ENCODE measurements around the gene MS4A10.

Gene MS4A10

DNA sequence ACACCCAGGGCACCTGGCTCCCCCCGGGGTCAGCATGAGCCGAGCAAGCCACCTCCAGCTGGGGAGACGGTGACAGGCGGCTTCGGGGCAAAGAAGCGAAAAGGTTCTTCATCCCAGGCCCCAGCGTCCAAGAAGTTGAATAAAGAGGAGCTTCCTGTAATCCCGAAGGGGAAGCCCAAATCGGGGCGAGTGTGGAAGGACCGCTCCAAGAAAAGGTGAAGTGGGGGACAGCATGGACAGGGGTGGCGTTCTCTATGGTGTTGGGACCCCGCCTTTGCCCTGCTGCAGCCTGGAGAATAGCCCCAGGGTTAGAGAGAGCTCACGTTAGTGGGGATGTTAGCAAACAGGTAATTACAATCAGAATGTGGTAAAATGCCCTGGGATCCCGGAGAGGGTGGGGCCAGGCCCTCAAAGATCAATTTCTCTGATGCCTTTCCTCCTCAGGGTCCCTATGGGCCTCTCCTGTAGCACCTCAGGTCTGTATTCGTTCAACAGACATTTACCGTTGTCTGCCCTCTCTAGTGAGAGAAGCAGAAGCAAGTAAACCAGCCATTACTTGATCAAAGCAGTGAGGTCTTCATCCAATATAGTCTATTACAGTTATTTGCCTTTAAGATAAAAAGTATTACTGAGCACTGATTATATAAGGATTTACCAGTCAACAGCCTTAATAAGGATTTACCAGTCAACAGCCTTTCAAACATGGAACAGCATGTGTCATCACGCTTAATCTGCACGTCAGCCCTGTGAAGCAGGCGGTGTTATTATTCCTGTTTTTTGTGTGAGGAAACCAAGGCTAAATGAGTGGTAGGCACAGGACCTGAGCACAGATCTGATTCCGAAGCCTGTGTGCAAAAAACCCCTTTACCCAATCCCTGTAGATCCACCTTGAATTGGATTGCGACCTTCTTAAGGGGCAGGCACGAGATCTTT, 57.8 kb downstream of the MS4A10 start:
- H3K27me3 ChIP-seq, result no peaks in the 10 kb centered on the region
- peak overlapping the region; percentile 67 to 73 for H3K4me3 ChIP-seq (ENCODE audit: low read depth in 1 of 2, low read length in 1 of 2)
- H3K9me3 ChIP-seq, result no peaks in the 10 kb centered on the region
- TF ChIP-seq, protein P1, sequence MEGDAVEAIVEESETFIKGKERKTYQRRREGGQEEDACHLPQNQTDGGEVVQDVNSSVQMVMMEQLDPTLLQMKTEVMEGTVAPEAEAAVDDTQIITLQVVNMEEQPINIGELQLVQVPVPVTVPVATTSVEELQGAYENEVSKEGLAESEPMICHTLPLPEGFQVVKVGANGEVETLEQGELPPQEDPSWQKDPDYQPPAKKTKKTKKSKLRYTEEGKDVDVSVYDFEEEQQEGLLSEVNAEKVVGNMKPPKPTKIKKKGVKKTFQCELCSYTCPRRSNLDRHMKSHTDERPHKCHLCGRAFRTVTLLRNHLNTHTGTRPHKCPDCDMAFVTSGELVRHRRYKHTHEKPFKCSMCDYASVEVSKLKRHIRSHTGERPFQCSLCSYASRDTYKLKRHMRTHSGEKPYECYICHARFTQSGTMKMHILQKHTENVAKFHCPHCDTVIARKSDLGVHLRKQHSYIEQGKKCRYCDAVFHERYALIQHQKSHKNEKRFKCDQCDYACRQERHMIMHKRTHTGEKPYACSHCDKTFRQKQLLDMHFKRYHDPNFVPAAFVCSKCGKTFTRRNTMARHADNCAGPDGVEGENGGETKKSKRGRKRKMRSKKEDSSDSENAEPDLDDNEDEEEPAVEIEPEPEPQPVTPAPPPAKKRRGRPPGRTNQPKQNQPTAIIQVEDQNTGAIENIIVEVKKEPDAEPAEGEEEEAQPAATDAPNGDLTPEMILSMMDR (IDR thresholded peaks at IDR 0.05), result no peak
- H3K27ac ChIP-seq, result no peak overlapping the region
- peaks cover 15 to 16% of the 10 kb centered on the region in 2 experiments for H3K4me1 ChIP-seq (ENCODE audit: control insufficient read depth in 1 of 2, insufficient read depth in 1 of 2, low read depth in 1 of 2, low read length in 1 of 2)
- H3K36me3 ChIP-seq, result no peaks in the 10 kb centered on the region

DNA sequence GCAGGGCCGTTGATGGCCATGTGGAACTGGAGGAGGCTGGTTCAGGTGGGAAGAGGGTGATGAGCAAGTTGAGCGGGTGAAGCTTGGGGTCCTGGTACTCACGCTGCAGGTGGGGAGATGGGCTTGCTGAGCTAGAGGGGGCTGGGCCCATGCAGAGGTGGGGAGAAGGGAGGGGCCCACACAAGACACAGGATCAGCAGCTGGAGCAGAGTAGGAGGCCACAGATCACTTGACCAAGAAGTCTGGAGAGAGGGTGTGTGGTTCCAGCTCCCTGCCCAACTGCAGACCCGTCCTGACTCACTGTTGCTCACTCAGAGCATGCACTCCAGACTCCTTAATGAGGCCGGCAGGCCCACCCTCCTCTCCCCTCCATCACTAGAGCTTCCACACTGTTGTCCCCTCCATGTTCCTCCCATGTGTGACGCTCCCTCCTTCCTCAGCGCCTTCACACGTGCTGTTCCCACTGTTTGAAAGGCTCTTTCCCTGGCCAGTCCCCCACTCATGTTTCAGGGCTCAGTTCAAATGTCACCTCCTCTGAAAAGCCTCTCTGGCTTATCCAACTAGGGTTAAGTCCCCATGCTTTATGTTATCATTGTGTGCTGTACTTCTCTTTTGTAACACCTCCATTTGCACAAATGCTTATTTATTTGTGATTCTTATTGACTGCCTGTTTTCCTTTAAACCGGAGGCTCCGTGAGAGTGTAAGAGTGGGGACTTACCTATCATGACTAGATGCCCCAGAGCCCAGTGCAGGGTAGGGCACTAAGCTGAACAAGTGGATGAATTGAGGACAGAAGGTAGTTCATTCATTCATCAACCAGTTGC, 59.1 kb downstream of the MS4A10 start:
- H3K27me3 ChIP-seq, result no peaks in the 10 kb centered on the region
- no peaks in the 10 kb centered on the region for H3K9me3 ChIP-seq
- H3K36me3 ChIP-seq, result no peaks in the 10 kb centered on the region
- H3K4me3 ChIP-seq (ENCODE audit: low read depth in 1 of 2, low read length in 1 of 2), result no peak overlapping the region
- no peak overlapping the region for H3K27ac ChIP-seq
- TF ChIP-seq, protein P1 (IDR thresholded peaks at IDR 0.05), result no peak
- H3K4me1 ChIP-seq (ENCODE audit: control insufficient read depth in 1 of 2, insufficient read depth in 1 of 2, low read depth in 1 of 2, low read length in 1 of 2), result peaks cover 16 to 20% of the 10 kb centered on the region in 2 experiments

DNA sequence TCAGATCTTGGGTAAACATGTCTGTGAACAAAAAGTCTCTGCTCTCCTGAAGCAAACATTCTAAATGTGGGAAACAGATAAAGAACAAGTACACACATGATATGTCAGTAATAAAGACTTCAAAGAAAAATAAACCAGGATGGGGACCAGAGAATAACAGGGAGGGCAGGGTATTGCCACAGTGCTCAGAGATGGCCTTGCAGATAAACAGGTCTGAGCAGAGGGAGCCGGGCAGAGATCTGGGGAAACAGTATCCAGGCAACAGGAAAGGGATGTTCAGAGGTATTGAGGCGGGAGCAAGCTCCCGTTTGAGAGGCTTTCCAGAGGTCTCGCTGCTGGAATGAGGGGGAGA, 59.7 kb downstream of the MS4A10 start:
- Histone ChIP-seq H3K4me3 (ENCODE audit: low read depth in 1 of 2, low read length in 1 of 2) (no peak overlapping the region), H3K27ac (no peak overlapping the region), H3K36me3 (no peaks in the 10 kb centered on the region), H3K27me3 (no peaks in the 10 kb centered on the region), H3K9me3 (no peaks in the 10 kb centered on the region), H3K4me1 (ENCODE audit: control insufficient read depth in 1 of 2, insufficient read depth in 1 of 2, low read depth in 1 of 2, low read length in 1 of 2) (peaks cover 16 to 20% of the 10 kb centered on the region in 2 experiments)
- TF ChIP-seq, protein P1 (IDR thresholded peaks at IDR 0.05), result no peak

DNA sequence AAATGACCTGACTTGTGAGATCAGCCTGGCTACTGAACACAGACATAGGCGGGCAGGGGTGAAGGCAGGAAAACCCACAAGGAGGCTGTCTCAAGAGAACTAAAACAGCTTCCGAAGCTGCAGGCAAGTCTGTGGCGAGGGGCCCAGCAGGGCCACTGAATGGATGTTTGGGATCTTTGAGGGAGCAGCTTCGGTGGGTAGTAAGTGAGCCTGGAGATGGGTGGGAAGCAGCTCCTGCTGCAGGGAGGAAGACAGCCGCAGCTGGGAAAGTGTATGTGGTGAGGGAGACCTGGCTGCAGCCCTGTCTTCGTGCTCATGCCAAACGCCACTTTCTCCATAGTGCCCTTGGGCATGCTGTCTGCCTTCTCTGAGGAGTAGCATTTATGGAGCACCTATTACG, 60.2 kb downstream of the MS4A10 start:
- H3K27me3 ChIP-seq, result no peaks in the 10 kb centered on the region
- H3K4me3 ChIP-seq (ENCODE audit: low read depth in 1 of 2, low read length in 1 of 2), result no peak overlapping the region
- H3K36me3 ChIP-seq, result no peaks in the 10 kb centered on the region
- H3K27ac ChIP-seq, result no peak overlapping the region
- peaks cover 16 to 20% of the 10 kb centered on the region in 2 experiments for H3K4me1 ChIP-seq (ENCODE audit: control insufficient read depth in 1 of 2, insufficient read depth in 1 of 2, low read depth in 1 of 2, low read length in 1 of 2)
- TF ChIP-seq, protein P1 (IDR thresholded peaks at IDR 0.05), result no peak
- no peaks in the 10 kb centered on the region for H3K9me3 ChIP-seq

DNA sequence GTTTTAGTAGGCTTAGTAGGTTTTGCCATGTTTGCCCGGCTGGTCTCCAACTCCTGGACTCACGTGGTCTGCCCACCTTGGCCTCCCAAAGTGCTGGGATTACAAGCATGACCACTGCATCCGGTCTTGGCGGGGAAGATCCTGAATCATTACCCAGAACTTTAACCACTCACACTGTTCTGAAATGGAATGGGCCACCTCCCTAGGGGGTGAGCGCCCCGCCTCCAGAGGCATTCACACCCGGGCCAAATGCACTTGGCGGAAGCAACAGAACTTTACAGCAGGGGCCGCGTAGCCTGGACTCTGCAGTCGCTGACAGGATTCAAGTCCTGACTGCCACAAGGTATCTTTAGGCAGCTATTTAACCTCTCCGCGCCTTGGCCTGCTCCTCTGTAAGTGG, 62.1 kb downstream of the MS4A10 start:
- Histone ChIP-seq H3K4me1 (ENCODE audit: control insufficient read depth in 1 of 2, insufficient read depth in 1 of 2, low read depth in 1 of 2, low read length in 1 of 2) (peaks cover 7 to 9% of the 10 kb centered on the region in 2 experiments), H3K36me3 (no peaks in the 10 kb centered on the region)
- TF ChIP-seq, protein P1 (IDR thresholded peaks at IDR 0.05), result no peak

More for the DNA sequence above, 62.1 kb downstream of the MS4A10 start:
- Histone ChIP-seq H3K9me3 (no peaks in the 10 kb centered on the region), H3K27ac (no peak overlapping the region), H3K27me3 (no peaks in the 10 kb centered on the region), H3K4me3 (ENCODE audit: low read depth in 1 of 2, low read length in 1 of 2) (no peak overlapping the region)

All from neutrophil (primary cell).